Panc1 (cell line): ENCODE data around the gene TLE6. TPM values are rescaled to one million over a fixed set of nuclear protein-coding genes. Genes with fewer than 3 reads are reported as not detected.

Source experiments
- ATAC-seq: fragments of 200-7000 bp; cut with Tn5 transposase; 2 replicates; pipeline ENCODE4 v1.9.1; 2020; ENCODE audit warnings: mild to moderate bottlenecking, moderate library complexity
- BruUV-seq: library from RNA; stranded (reverse); fragments of 400-500 nt; replicated peaks from 2 replicates; lab custom pipeline; 2021; lab: Mats Ljungman, UMichigan
- CTCF ChIA-PET: fragments of 300-600 bp; sonication (Branson Sonifier 250); formaldehyde crosslinking; loops from one replicate; lab custom pipeline; 2022; ENCODE audit warnings: antibody characterized with exemption; lab: Charles Lee
- POLR2A ChIA-PET: fragments of 300-600 bp; sonication (Branson Sonifier 250); formaldehyde crosslinking; loops from one replicate; lab custom pipeline; 2022; ENCODE audit warnings: antibody characterized with exemption; lab: Charles Lee
- DNase-seq: peaks from one replicate; pipeline ENCODE4 v3.0.0-alpha.2; 2010; ENCODE audit warnings: low read depth, low spot score
- H3K27ac ChIP-seq: 2 replicates; pipeline ENCODE4 v1.5.1; 2011; ENCODE audit warnings: mild to moderate bottlenecking, low read length, inconsistent platforms
- H3K27me3 ChIP-seq: fragments of 200-500 bp; sonication (Bioruptor generic); 2 replicates; pipeline ENCODE4 v1.6.0; 2014; ENCODE audit warnings: low read length, inconsistent platforms; ENCODE audit not compliant: control insufficient read depth, insufficient read depth
- H3K36me3 ChIP-seq: fragments of 200-500 bp; sonication (Bioruptor generic); 2 replicates; pipeline ENCODE4 v1.5.1; 2014; ENCODE audit warnings: inconsistent platforms, mild to moderate bottlenecking, low read length, moderate library complexity; ENCODE audit not compliant: control insufficient read depth, insufficient read depth
- H3K4me1 ChIP-seq: 2 replicates; pipeline ENCODE4 v1.5.1; 2011; ENCODE audit warnings: inconsistent platforms, mild to moderate bottlenecking, low read length, moderate library complexity; ENCODE audit not compliant: control insufficient read depth, insufficient read depth
- H3K4me3 ChIP-seq, 2 experiments: 2 replicates each; pipeline ENCODE4 v1.5.1; 2011 to 2012; ENCODE audit warnings: low read depth in 2 of 2, low read length in 2 of 2, mild to moderate bottlenecking in 2 of 2, inconsistent platforms in 1 of 2, moderate library complexity in 1 of 2
- H3K9me3 ChIP-seq: fragments of 200-500 bp; sonication (Bioruptor generic); 2 replicates; pipeline ENCODE4 v1.5.1; 2014; ENCODE audit warnings: low read depth, mild to moderate bottlenecking, inconsistent platforms, low read length, moderate library complexity; ENCODE audit not compliant: control insufficient read depth, insufficient read depth
- POLR2AphosphoS5 ChIP-seq: IDR thresholded peaks from 2 replicates; pipeline ENCODE4 v1.6.1; 2012; ENCODE audit warnings: mild to moderate bottlenecking, low read depth, low read length, moderate library complexity
- SIN3A ChIP-seq: IDR thresholded peaks from 2 replicates; pipeline ENCODE4 v1.6.1; 2012; ENCODE audit warnings: low read depth, mild to moderate bottlenecking, low read length, moderate library complexity, borderline replicate concordance; ENCODE audit not compliant: insufficient read depth
- TCF7L2 ChIP-seq: IDR thresholded peaks from 2 replicates; pipeline ENCODE4 v1.6.1; 2011; ENCODE audit warnings: mild to moderate bottlenecking, low read depth, low read length, inconsistent platforms
- in situ Hi-C: cut with HindIII; loops from 2 replicates; pipeline ENCODE4 v1.10.0; 2016; ENCODE audit warnings: low sequenced_read_pairs, low pct_unique_long_range_greater_than_20kb
- intact Hi-C: fragments of 100-400 bp; cut with micrococcal nuclease; formaldehyde crosslinking; loops from one replicate; pipeline ENCODE4 v1.10.0; 2022; ENCODE audit not compliant: unreplicated experiment
- total RNA-seq: library from RNA; stranded (reverse); gene quantifications from one replicate; pipeline ENCODE4 v1.2.1, GENCODE V29; 2021; ENCODE audit not compliant: unreplicated experiment
- TF ChIP-seq, protein P1 (sequence below), 2 experiments: IDR thresholded peaks; 2 replicates each; pipeline ENCODE4 v1.6.1; 2011 to 2012; ENCODE audit warnings: low read depth in 2 of 2, control low read depth in 1 of 2, low read length in 1 of 2, mild to moderate bottlenecking in 1 of 2, moderate library complexity in 1 of 2; ENCODE audit not compliant: insufficient read depth in 1 of 2
- TF ChIP-seq, protein P2 (sequence below): fragments of 450-650 bp; IDR thresholded peaks from 2 replicates; pipeline ENCODE4 v1.5.1; 2017; ENCODE audit warnings: mild to moderate bottlenecking

Gene TLE6
- total RNA-seq, 1 experiment from 2014 or later: 4.0 TPM

DNA sequence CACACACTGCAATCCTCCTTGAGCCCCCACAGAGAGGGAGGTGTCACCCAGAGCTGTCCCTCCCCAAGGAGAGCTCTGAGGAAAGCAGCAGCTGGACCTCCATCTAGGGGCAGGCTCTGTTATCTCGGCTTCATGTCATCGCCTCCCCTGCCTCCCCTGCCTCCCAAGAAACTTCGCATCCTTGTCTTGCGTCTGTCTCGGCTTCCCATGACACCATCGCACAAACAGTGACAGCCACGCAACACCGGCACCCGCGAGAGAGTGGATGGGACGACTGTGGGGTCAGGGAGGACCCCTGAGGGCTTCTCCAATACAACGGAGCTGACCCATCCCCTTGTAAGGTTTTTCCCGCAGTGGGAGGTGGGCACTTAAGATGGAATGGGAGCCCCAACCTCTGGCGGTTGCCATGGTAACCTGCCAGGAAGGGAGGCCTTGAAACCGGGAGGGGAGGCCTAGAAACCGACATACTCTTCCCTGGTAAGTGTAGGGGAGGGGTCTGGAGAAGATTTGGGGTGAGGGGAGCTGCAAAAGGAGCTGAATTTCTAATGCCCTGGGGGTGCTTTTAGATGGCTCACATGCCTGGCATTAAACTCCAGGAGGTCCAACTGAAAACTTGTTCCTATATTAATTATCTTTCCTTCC, 35.4 kb downstream of the TLE6 start:
- Histone ChIP-seq H3K9me3 (no peaks in the 10 kb centered on the region), H3K36me3 (no peaks in the 10 kb centered on the region), H3K27ac (no peak overlapping the region), H3K27me3 (no peaks in the 10 kb centered on the region), H3K4me3 (no peak overlapping the region), H3K4me1 (0 out of 2 replicates have a peak, but pooled peaks cover 5% of the 10 kb centered on the region)
- POLR2A ChIA-PET: no interaction called here
- DNase-seq (no peak), ATAC-seq (no peak)
- intact Hi-C loops: no loop called here
- CTCF ChIA-PET: no interaction called here
- no peak for TF ChIP-seq POLR2AphosphoS5
- TF ChIP-seq SIN3A: no peak
- TF ChIP-seq TCF7L2: no peak
- TF ChIP-seq, protein P1, sequence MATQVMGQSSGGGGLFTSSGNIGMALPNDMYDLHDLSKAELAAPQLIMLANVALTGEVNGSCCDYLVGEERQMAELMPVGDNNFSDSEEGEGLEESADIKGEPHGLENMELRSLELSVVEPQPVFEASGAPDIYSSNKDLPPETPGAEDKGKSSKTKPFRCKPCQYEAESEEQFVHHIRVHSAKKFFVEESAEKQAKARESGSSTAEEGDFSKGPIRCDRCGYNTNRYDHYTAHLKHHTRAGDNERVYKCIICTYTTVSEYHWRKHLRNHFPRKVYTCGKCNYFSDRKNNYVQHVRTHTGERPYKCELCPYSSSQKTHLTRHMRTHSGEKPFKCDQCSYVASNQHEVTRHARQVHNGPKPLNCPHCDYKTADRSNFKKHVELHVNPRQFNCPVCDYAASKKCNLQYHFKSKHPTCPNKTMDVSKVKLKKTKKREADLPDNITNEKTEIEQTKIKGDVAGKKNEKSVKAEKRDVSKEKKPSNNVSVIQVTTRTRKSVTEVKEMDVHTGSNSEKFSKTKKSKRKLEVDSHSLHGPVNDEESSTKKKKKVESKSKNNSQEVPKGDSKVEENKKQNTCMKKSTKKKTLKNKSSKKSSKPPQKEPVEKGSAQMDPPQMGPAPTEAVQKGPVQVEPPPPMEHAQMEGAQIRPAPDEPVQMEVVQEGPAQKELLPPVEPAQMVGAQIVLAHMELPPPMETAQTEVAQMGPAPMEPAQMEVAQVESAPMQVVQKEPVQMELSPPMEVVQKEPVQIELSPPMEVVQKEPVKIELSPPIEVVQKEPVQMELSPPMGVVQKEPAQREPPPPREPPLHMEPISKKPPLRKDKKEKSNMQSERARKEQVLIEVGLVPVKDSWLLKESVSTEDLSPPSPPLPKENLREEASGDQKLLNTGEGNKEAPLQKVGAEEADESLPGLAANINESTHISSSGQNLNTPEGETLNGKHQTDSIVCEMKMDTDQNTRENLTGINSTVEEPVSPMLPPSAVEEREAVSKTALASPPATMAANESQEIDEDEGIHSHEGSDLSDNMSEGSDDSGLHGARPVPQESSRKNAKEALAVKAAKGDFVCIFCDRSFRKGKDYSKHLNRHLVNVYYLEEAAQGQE (IDR thresholded peaks at IDR 0.05; ENCODE audit: insufficient read depth in 1 of 2, low read depth in 2 of 2, low read length in 1 of 2): no peak
- TF ChIP-seq, protein P2, sequence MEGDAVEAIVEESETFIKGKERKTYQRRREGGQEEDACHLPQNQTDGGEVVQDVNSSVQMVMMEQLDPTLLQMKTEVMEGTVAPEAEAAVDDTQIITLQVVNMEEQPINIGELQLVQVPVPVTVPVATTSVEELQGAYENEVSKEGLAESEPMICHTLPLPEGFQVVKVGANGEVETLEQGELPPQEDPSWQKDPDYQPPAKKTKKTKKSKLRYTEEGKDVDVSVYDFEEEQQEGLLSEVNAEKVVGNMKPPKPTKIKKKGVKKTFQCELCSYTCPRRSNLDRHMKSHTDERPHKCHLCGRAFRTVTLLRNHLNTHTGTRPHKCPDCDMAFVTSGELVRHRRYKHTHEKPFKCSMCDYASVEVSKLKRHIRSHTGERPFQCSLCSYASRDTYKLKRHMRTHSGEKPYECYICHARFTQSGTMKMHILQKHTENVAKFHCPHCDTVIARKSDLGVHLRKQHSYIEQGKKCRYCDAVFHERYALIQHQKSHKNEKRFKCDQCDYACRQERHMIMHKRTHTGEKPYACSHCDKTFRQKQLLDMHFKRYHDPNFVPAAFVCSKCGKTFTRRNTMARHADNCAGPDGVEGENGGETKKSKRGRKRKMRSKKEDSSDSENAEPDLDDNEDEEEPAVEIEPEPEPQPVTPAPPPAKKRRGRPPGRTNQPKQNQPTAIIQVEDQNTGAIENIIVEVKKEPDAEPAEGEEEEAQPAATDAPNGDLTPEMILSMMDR: no peak
- in situ Hi-C loops: no loop called here
- no TSS peak for BruUV-seq

DNA sequence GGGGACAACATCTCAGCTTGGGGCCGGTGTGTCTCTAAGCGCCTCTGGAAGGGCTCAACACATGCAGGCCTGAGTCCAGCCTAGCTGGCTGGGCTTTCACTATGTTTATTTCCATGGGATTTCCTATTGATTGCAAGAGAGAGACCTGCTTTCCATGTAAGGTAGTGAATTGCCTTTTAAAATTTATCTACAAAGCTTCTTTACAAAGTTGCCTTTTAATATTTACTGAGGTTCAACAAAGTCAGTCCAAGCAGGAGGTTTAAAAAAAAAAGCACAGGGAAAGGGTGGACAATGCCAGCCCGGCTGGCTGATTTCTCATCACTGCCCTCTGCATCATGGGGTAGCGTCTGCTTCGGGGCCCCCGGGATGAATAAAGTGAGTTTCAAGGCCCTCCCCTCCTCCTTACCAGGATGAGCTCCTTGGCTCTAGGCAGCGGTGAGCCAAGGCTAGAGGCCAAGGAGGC, 35.9 kb downstream of the TLE6 start:
- intact Hi-C loops (no loop called here), in situ Hi-C loops (no loop called here)
- no TSS peak for BruUV-seq
- CTCF ChIA-PET: interaction anchor here (0.6 kb wide), 1 partner anchor 580 kb away, joined by 3 read pairs; no protein-coding TSS in a partner anchor
- Histone ChIP-seq H3K9me3 (no peaks in the 10 kb centered on the region), H3K4me3 (no peak overlapping the region), H3K27me3 (no peaks in the 10 kb centered on the region), H3K36me3 (no peaks in the 10 kb centered on the region), H3K27ac (no peak overlapping the region), H3K4me1 (0 out of 2 replicates have a peak, but pooled peaks cover 5% of the 10 kb centered on the region)
- DNase-seq (no peak), ATAC-seq (peak; percentile 76; the same call in 1 of the 2 replicates)
- TF ChIP-seq, protein P2: no peak
- TF ChIP-seq, protein P1 (IDR thresholded peaks at IDR 0.05; ENCODE audit: insufficient read depth in 1 of 2, low read depth in 2 of 2, low read length in 1 of 2): no peak
- TF ChIP-seq POLR2AphosphoS5 (no peak), SIN3A (no peak), TCF7L2 (no peak)
- POLR2A ChIA-PET: no interaction called here
